H9 (cell line): Measurements from ENCODE around the gene ATP8A2. TPM values are rescaled to one million over a fixed set of nuclear protein-coding genes. Genes with fewer than 3 reads are reported as not detected.

Experiments used
- DNase-seq: peaks from one replicate; pipeline ENCODE4 v3.0.0-alpha.2; 2017
- H2AFZ ChIP-seq: one replicate; pipeline ENCODE4 v1.6.1; 2013; ENCODE audit warnings: mild to moderate bottlenecking, low read length, control low read depth, moderate library complexity
- H2AK5ac ChIP-seq: 2 replicates; pipeline ENCODE4 v1.6.1; 2013; ENCODE audit warnings: low read length, control low read depth, mixed read lengths; ENCODE audit not compliant: insufficient read length
- H2BK120ac ChIP-seq: one replicate; pipeline ENCODE4 v1.6.1; 2013; ENCODE audit warnings: low read depth, mild to moderate bottlenecking, low read length, control low read depth, inconsistent platforms; ENCODE audit not compliant: poor library complexity, severe bottlenecking
- H2BK12ac ChIP-seq: 2 replicates; pipeline ENCODE4 v1.6.1; 2013; ENCODE audit warnings: low read length, control low read depth, mixed read lengths, low read depth; ENCODE audit not compliant: insufficient read length
- H2BK15ac ChIP-seq: 2 replicates; pipeline ENCODE4 v1.6.1; 2013; ENCODE audit warnings: low read depth, low read length, control low read depth
- H2BK20ac ChIP-seq: one replicate; pipeline ENCODE4 v1.6.1; 2013; ENCODE audit warnings: low read depth, mild to moderate bottlenecking, low read length, control low read depth, inconsistent platforms; ENCODE audit not compliant: poor library complexity, severe bottlenecking
- H2BK5ac ChIP-seq: 2 replicates; pipeline ENCODE4 v1.6.1; 2013; ENCODE audit warnings: low read length, control low read depth, mixed read lengths; ENCODE audit not compliant: insufficient read length
- H3K14ac ChIP-seq: 2 replicates; pipeline ENCODE4 v1.6.1; 2013; ENCODE audit warnings: low read length, control low read depth; ENCODE audit not compliant: insufficient read depth
- H3K18ac ChIP-seq: 2 replicates; pipeline ENCODE4 v1.6.1; 2013; ENCODE audit warnings: low read depth, mild to moderate bottlenecking, mixed read lengths, low read length, control low read depth; ENCODE audit not compliant: insufficient read length
- H3K23ac ChIP-seq: 2 replicates; pipeline ENCODE4 v1.6.1; 2013; ENCODE audit warnings: low read length, control low read depth, mixed read lengths, low read depth; ENCODE audit not compliant: insufficient read length
- H3K23me2 ChIP-seq: 2 replicates; pipeline ENCODE4 v1.6.1; 2013; ENCODE audit warnings: low read depth, mild to moderate bottlenecking, mixed read lengths, low read length, control low read depth; ENCODE audit not compliant: insufficient read length, poor library complexity, severe bottlenecking
- H3K27ac ChIP-seq: 2 replicates; pipeline ENCODE4 v1.5.1; 2013; ENCODE audit warnings: low read length, control low read depth, mixed read lengths, low read depth; ENCODE audit not compliant: insufficient read length
- H3K27me3 ChIP-seq: 2 replicates; pipeline ENCODE4 v1.6.1; 2013; ENCODE audit warnings: low read length, control low read depth, inconsistent platforms; ENCODE audit not compliant: insufficient read depth
- H3K4ac ChIP-seq: 2 replicates; pipeline ENCODE4 v1.6.1; 2013; ENCODE audit warnings: low read depth, mild to moderate bottlenecking, control low read depth, inconsistent platforms, low read length, moderate library complexity
- H3K4me1 ChIP-seq: 2 replicates; pipeline ENCODE4 v1.6.1; 2013; ENCODE audit warnings: low read length, control low read depth, inconsistent platforms; ENCODE audit not compliant: insufficient read depth
- H3K4me2 ChIP-seq: 2 replicates; pipeline ENCODE4 v1.6.1; 2013; ENCODE audit warnings: low read length, control low read depth, mixed read lengths; ENCODE audit not compliant: insufficient read length, insufficient read depth
- H3K56ac ChIP-seq: 2 replicates; pipeline ENCODE4 v1.6.1; 2013; ENCODE audit warnings: low read depth, mild to moderate bottlenecking, mixed read lengths, low read length, control low read depth; ENCODE audit not compliant: insufficient read length
- H3K79me1 ChIP-seq: 2 replicates; pipeline ENCODE4 v1.6.1; 2013; ENCODE audit warnings: low read depth, mild to moderate bottlenecking, moderate library complexity, low read length, control low read depth, inconsistent platforms; ENCODE audit not compliant: insufficient read depth, poor library complexity, severe bottlenecking
- H3K79me2 ChIP-seq: 2 replicates; pipeline ENCODE4 v1.6.1; 2013; ENCODE audit warnings: low read length, control low read depth, inconsistent platforms; ENCODE audit not compliant: insufficient read depth
- H3K9ac ChIP-seq: 2 replicates; pipeline ENCODE4 v1.6.1; 2013; ENCODE audit warnings: low read length, control low read depth, mixed read lengths; ENCODE audit not compliant: insufficient read length; ENCODE audit errors: extremely low read depth
- H3K9me3 ChIP-seq: one replicate; pipeline ENCODE4 v1.6.1; 2013; ENCODE audit warnings: low read depth, low read length, inconsistent platforms; ENCODE audit not compliant: control insufficient read depth
- H3T11ph ChIP-seq: one replicate; pipeline ENCODE4 v1.6.1; 2013; ENCODE audit warnings: mild to moderate bottlenecking, low read length, control low read depth, inconsistent platforms
- H4K20me1 ChIP-seq: one replicate; pipeline ENCODE4 v1.6.1; 2013; ENCODE audit not compliant: control insufficient read depth, insufficient read length, insufficient read depth
- H4K5ac ChIP-seq: 2 replicates; pipeline ENCODE4 v1.6.1; 2013; ENCODE audit warnings: low read depth, mild to moderate bottlenecking, mixed read lengths, low read length, control low read depth; ENCODE audit not compliant: insufficient read length
- H4K8ac ChIP-seq: replicated peaks from 2 replicates; pipeline ENCODE4 v1.6.1; 2013; ENCODE audit warnings: low read length, control low read depth, mixed read lengths, low read depth; ENCODE audit not compliant: insufficient read length
- H4K91ac ChIP-seq: 2 replicates; pipeline ENCODE4 v1.6.1; 2013; ENCODE audit warnings: low read depth, mild to moderate bottlenecking, moderate library complexity, mixed read lengths, low read length, control low read depth; ENCODE audit not compliant: insufficient read length
- H3K27ac Mint-ChIP-seq, 3 experiments: 2 replicates in 2 of 3; 3 replicates in 1 of 3; pipeline ENCODE4 v1.8.0; 2020 to 2021; ENCODE audit warnings: mixed read lengths in 3 of 3, mild to moderate bottlenecking in 1 of 3, moderate library complexity in 1 of 3
- H3K27me3 Mint-ChIP-seq: 2 replicates; pipeline ENCODE4 v1.8.0; 2021; ENCODE audit warnings: low read depth, mild to moderate bottlenecking, moderate library complexity, mixed read lengths
- H3K36me3 Mint-ChIP-seq, 3 experiments: 2 replicates in 2 of 3; 3 replicates in 1 of 3; pipeline ENCODE4 v1.8.0; 2020 to 2021; ENCODE audit warnings: low read depth in 3 of 3, mixed read lengths in 3 of 3; ENCODE audit not compliant: insufficient read depth in 1 of 3
- H3K4me1 Mint-ChIP-seq, 2 experiments: 2 replicates each; pipeline ENCODE4 v1.8.0; 2020; ENCODE audit warnings: mixed read lengths in 2 of 2
- H3K4me3 Mint-ChIP-seq, 2 experiments: 2 replicates in 1 of 2; 3 replicates in 1 of 2; pipeline ENCODE4 v1.8.0; 2020 to 2021; ENCODE audit warnings: mild to moderate bottlenecking in 2 of 2, mixed read lengths in 2 of 2, moderate library complexity in 1 of 2
- H3K9me3 Mint-ChIP-seq, 2 experiments: 2 replicates in 1 of 2; 3 replicates in 1 of 2; pipeline ENCODE4 v1.8.0; 2020; ENCODE audit warnings: mild to moderate bottlenecking in 2 of 2, mixed read lengths in 2 of 2, moderate library complexity in 1 of 2
- CTCF ChIP-seq: fragments of 200-600 bp; sonication (generic); conservative IDR thresholded peaks from 3 replicates; pipeline ENCODE4 v1.8.0; 2021; ENCODE audit warnings: antibody characterized with exemption, mild to moderate bottlenecking
- WGBS: extraction: QIAGEN DNeasy Blood & Tissue Kit; methylation state at CpG from one replicate; pipeline ENCODE4 v1.1.7; 2013; ENCODE audit warnings: missing lambda C conversion rate, low lambda C conversion rate, mixed read lengths; ENCODE audit not compliant: insufficient read length; ENCODE audit errors: extremely low coverage; 5-methylcytosine and 5-hydroxymethylcytosine counted together
- total RNA-seq: library from RNA; stranded (reverse); gene quantifications from 2 replicates; pipeline ENCODE4 v1.2.1, GENCODE V29; 2021

ATP8A2 gene
- total RNA-seq, 1 experiment from 2014 or later: 18.2 TPM

- no CpG with 5 or more reads among the region's 12 CpGs for WGBS
- Histone ChIP-seq H3K4me2 (no peak overlapping the region), H3K27ac (no peak overlapping the region), H4K20me1 (no peaks in the 10 kb centered on the region), H3K14ac (peak overlapping the region; percentile 28; the same call in 1 of the 2 replicates), H3K9me3 (no peaks in the 10 kb centered on the region), H4K5ac (no peak overlapping the region), H2AK5ac (no peak overlapping the region), H3K79me1 (no peaks in the 10 kb centered on the region), H3K27me3 (no peaks in the 10 kb centered on the region), H3K4me1 (peaks cover 3% of the 10 kb centered on the region; the same call in 1 of the 2 replicates), H2BK120ac (no peak overlapping the region), H3K56ac (no peak overlapping the region), H3K23me2 (peaks cover 4% of the 10 kb centered on the region), H3K23ac (no peak overlapping the region), H2BK12ac (no peak overlapping the region), H4K8ac (no peak overlapping the region), H2BK15ac (no peak overlapping the region; the same call in 1 of the 2 replicates), H3T11ph (no peak overlapping the region), H3K9ac (no peak overlapping the region), H3K18ac (no peak overlapping the region), H2BK20ac (no peak overlapping the region), H2BK5ac (no peak overlapping the region), H2AFZ (no peak overlapping the region), H4K91ac (no peak overlapping the region), H3K4ac (no peak overlapping the region), H3K79me2 (no peaks in the 10 kb centered on the region)
- H3K4me1 Mint-ChIP-seq: peaks cover 48 to 62% of the 10 kb centered on the region in 2 experiments
- H3K27me3 Mint-ChIP-seq: no peaks in the 10 kb centered on the region
- no peak overlapping the region; a peak in 1 of 5 replicates for H3K4me3 Mint-ChIP-seq
- no peaks in the 10 kb centered on the region for H3K9me3 Mint-ChIP-seq
- peak overlapping the region; percentile 9 to 83 (median 55); a peak in 6 of 7 replicates for H3K27ac Mint-ChIP-seq
- no peak for DNase-seq
- no peak for TF ChIP-seq CTCF
- no peaks in the 10 kb centered on the region; a peak in 1 of 7 replicates for H3K36me3 Mint-ChIP-seq
These were observed 510.2 kb downstream of the ATP8A2 start for GRCh38 chr13:25881971-25882451.
